GM21381 (cell line): ENCODE measurements around the gene PTAFR.

Experiments
- ATAC-seq: cut with Tn5 transposase; IDR thresholded peaks from one replicate; pipeline ENCODE4 v1.9.1; 2021; ENCODE audit warnings: mild to moderate bottlenecking, moderate library complexity; ENCODE audit not compliant: unreplicated experiment

PTAFR gene

DNA sequence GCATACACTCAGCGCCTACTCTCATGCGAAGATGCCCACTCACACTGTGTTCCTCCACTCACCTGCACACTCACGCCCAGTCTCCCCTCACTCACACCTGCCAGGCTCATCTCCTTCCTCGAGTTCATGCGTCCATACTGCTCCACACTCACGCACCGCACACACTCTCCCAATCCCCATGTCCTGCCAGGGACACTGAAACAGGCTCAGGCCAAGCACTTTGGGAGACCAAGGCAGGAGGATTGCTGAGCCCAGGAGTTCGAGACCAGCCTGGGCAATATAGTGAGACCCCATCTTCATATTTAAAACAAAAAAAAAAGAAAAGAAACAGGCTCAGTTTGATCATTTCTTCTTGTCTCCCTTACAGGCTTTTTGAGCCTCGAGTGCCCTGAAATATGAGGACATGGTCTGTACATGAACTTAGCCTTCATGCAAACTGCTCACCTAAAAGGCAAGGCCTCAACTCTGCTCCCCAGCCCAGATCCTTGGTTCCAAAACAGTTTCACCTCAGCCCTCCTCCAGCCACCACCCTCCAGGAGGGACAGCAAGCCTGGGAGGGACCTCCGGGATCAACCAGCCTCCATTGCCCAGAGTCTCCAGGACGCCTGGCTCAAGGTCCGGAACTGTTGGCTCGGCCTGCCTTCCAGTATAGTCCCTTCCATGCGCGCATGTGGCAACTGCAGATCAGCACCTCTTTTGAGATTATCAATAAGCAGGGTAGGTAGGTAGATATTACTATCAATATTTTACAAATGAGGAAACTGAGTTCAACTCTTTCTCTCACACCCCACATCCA lies 2.4 kb upstream of the PTAFR start:
- no peak for ATAC-seq

DNA sequence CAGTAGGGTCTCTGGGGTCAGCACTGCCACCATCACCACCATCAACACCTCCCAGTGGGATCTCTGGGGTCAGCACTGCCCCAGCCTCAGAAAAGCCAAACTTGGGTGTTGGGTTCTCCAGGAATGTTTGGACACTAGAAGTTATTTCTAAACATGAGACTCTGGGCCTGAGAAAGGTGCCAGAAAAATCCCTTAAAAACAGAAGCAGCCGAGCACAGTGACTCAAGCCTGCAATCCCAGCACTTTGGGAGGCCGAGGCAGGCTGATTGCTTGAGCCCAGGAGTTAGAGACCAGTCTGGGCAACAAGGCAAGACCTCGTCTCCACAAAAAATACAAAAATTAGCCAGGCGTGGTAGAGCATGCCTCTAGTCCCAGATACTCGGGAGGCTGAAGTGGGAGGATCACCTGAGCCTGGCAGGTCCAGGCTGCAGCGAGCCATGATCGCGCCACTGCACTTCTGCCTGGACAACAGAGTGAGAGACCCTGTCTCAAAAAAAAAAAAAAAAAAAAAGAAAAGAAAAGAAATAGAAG lies 470 bp downstream of the PTAFR start:
- ATAC-seq = no peak

DNA sequence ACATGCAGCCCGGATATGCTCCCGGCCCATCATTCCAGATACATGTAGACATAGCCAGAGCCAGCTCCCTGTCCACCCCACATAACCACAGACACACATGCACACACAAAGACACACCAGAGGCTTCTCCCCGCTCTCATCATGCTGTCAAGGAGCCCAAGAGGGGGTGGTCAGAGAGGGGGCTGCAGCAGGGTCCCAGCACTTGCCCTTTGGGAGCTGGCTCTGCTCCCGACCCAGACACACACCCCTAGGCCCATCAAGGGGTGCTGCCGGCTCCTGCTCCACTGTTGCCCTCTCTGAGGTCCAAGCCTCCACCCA lies 2.6 kb downstream of the PTAFR start:
- no peak for ATAC-seq

GRCh38 chr1:28173151-28173979 lies 3.1 kb downstream of the PTAFR start:
- no peak for ATAC-seq

DNA sequence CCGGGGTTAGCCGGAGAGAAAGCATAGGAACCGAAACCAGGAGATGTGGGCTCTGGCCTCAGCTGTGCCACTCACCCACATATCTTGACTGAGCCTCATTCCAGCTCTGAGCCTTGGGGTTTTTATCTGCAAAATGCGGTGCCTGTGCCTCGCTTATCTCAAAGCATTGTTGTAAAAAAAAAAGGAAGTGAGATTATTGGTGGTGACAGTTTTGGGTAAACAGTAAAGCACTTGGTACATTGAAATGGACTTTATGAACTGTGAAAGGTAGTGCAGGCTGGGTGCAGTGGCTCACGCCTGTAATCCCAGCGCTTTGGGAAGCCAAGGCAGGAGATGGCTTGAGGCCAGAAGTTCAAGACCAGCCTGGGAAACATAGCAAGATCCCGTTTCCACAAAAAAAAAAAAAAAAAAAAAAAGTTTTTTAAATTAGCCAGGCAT lies 3.8 kb downstream of the PTAFR start:
- ATAC-seq = peak; percentile 60

DNA sequence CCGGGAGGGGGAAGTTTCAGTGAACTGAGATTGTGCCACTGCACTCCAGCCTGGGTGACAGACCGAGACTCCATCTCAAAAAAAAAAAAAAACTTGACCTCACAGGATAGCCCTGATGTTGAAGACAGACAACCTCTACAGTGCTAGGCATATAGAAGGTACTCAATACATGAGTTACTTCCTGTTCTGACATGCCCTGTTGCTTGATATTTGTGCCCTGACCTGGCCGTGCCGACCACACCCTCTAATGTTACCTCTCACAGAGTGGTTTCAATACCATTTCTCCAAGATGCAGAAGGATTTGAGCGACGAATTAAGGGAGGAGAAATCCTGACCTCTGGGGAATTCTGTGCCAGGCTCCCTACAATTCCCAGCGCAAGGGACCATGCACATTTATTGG lies 5.2 kb downstream of the PTAFR start:
- no peak for ATAC-seq

DNA sequence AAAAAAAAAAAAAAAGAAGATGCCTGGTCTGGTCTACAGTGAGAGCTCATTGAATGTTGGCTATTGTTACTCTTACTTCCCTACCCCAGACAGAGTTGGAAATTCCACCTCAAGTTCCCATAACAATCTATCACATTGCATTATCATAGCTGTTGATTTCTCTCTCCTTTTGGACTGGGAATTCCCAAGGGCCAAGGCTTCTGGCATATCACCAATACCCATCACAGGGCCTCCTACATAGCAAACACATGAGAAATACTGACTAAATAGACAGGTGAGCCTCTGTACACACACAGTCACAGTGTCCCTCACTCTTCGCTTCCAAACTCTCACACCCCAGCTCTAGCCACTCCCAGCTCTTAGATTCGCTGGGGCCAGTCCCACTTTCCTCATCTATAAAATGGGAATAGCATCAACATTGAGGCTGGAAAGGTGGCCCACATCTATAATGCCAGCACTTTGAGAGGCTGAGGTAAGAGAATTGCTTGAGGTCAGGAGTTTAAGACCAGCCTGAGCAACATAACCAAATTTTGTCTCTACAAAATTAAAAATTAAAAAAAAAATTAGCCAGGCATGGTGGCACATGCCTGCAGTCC lies 6.4 kb downstream of the PTAFR start:
- no peak for ATAC-seq

GRCh38 chr1:28163496-28164161 lies 12.9 kb downstream of the PTAFR start:
- ATAC-seq = no peak

GRCh38 chr1:28162151-28162550 lies 14.3 kb downstream of the PTAFR start:
- no peak for ATAC-seq

DNA sequence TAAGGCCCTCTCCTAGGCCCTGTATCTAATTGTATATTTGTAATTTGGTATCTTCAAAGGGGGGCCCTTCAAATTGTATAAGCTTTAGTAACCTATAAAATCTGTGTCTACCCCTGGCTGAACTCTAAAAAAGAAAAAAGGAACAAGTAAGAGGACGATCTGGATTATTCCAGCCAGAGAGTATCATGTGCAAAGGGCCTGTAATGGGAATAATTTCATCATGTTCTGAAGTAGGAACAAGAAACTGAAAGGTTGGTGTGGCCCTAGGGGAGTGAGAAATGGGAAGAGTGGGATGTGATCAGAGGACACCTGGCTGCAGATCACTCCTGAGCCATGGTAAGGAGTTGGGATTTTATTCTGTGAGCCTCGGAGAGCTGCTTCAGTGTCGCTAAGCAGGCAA lies 14.7 kb downstream of the PTAFR start:
- no peak for ATAC-seq

- ATAC-seq = no peak
Observed at GRCh38 chr1:28160782-28161266, 15.7 kb downstream of the PTAFR start.

- ATAC-seq = no peak
Observed at GRCh38 chr1:28159680-28160079, 16.8 kb downstream of the PTAFR start.

DNA sequence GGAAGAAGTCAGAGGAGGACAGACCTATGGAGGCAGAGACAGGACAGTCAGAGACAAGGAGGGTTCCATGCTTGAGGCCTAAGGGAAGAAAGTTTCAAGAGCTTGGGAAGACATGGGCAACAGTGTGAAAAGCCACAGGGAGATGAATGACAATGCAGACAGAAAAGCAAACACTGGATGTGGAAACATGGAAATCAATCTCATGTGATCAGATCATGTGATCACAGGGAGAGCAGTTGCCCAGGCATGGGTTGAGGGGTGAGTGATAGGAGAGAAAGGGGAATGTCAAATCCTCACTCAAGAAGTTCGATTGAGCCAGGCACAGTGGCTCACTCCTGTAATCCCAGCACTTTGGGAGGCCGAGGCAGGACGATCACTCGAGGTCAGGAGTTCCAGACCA lies 17.2 kb downstream of the PTAFR start:
- no peak for ATAC-seq

GRCh38 chr1:28157894-28158293 lies 18.6 kb downstream of the PTAFR start:
- ATAC-seq = no peak

GRCh38 chr1:28156821-28157220 lies 19.7 kb downstream of the PTAFR start:
- no peak for ATAC-seq

DNA sequence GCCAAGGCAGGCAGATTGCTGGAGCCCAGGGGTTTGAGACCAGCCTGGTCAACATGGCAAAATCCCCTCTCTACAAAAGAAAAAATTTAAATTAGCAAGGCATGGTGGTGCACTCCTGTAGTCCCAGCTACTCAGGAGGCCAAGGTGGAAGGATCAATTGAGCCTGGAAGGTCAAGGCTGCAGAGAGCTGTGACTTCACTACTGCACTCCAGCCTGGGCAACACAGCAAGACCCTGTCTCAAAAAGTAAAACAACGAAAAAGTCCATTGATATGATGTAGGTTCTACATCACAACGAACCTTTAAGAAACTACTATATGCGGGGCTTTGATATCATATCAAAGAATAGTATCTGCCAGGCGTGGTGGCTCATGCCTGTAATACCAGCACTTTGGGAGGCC lies 20.9 kb downstream of the PTAFR start:
- ATAC-seq = no peak

- no peak for ATAC-seq
Observed at GRCh38 chr1:28154078-28154594, 22.4 kb downstream of the PTAFR start.

DNA sequence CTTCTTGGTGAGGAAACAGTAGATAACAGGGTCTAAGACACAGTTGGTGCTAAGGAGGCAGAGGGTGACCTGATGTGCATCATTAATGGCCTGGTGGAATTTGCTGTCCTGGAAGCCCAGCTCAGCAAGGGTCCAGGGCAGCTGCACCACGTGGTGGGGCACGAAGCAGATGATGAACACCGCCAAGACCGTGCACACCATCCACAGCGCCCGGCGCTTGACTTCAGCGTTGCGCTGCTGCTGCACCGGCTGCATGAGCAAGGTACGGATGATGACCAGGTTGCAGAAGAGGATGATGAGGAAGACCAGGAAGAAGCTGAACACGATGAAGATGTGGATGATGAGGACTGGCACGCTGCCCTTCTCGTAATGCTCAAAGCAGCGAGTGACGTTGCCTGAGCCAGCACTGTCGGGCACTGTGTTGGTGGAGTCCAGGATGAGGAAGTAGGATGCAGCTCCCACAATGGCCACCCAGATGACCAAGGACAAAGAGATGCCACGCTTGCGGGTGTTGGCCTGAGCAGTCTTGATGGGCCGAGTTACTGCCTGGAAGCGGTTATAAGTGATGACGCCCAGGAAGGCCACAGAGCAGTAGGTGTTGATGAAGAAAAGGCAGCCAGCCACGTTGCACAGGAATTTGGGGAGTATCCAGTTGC lies 26.2 kb downstream of the PTAFR start:
- no peak for ATAC-seq

- no peak for ATAC-seq
Observed at GRCh38 chr1:28148880-28149195, 27.7 kb downstream of the PTAFR start.
